KOPT-K1 (cell line): ENCODE results near the gene LPAR2.

Experiments
- H3K27ac ChIP-seq: fragments of 200-600 bp; sonication (generic); 2 replicates; pipeline ENCODE4 v1.5.1; 2016; ENCODE audit warnings: antibody characterized with exemption, mild to moderate bottlenecking, low read depth, low read length; ENCODE audit not compliant: poor library complexity, severe bottlenecking
- H3K36me3 ChIP-seq: fragments of 200-600 bp; sonication (generic); 2 replicates; pipeline ENCODE4 v1.5.1; 2017; ENCODE audit warnings: antibody characterized with exemption, mild to moderate bottlenecking, low read length, moderate library complexity; ENCODE audit not compliant: insufficient read depth
- H3K9me3 ChIP-seq: fragments of 200-600 bp; sonication (generic); 2 replicates; pipeline ENCODE4 v1.5.1; 2017; ENCODE audit warnings: antibody characterized with exemption, low read length, mild to moderate bottlenecking; ENCODE audit not compliant: insufficient read depth, poor library complexity, severe bottlenecking

LPAR2 gene

DNA sequence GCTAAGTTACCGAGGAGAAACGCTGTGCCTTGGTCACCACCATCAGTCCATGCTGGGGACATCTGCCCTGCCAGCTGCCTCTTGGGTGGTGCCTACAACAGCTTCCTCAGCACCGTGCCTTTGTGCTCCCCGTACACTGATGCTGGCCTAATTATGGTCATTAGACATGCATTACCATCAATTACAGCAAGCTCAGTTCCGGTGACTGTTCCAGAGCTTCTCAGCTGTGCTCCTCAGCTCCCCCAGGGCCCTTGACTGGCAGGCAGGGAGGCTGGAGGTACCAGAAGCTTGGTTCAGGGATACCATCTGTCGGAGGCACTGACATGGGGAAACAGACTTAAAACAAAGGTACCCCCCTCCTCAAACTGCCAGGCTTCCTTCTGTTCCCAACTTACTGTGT, 49.8 kb downstream of the LPAR2 start:
- Histone ChIP-seq H3K36me3 (no peaks in the 10 kb centered on the region), H3K27ac (no peak overlapping the region), H3K9me3 (no peaks in the 10 kb centered on the region)

DNA sequence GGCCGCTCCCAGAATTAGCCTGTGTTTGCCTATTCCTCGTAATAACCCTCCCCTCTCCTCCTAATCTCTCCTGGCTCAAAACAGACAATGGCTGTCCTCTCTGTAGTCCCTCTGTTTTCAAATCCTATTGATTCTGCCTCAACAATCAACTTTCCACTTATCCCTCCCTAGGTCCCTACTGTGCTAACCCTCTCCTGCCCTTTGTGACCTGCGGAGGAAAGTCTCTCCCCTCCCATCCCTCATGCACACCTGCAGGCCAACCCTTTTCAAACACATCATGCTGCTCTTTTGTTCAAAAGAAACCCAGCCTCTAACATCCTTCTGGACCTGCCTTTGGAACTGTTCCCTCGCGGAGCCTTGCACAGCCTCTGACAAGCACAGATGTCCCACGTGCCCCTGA, 52.6 kb downstream of the LPAR2 start:
- no peaks in the 10 kb centered on the region for H3K9me3 ChIP-seq
- peaks cover 2% of the 10 kb centered on the region; the same call in 1 of the 2 replicates for H3K36me3 ChIP-seq
- no peak overlapping the region for H3K27ac ChIP-seq
